KG1 (cell line): Measurements from ENCODE around the gene SHISAL1.

Experiments used
- DNase-seq: peaks from one replicate; lab custom pipeline; 2025; lab: John Stamatoyannopoulos, UW

The SHISAL1 gene

GRCh38 chr22:44277386-44278135, 35.2 kb downstream of the SHISAL1 start:
- DNase-seq = no peak

GRCh38 chr22:44276706-44277356, 35.9 kb downstream of the SHISAL1 start:
- no peak for DNase-seq

GRCh38 chr22:44276041-44276440, 36.7 kb downstream of the SHISAL1 start:
- DNase-seq = no peak

DNA sequence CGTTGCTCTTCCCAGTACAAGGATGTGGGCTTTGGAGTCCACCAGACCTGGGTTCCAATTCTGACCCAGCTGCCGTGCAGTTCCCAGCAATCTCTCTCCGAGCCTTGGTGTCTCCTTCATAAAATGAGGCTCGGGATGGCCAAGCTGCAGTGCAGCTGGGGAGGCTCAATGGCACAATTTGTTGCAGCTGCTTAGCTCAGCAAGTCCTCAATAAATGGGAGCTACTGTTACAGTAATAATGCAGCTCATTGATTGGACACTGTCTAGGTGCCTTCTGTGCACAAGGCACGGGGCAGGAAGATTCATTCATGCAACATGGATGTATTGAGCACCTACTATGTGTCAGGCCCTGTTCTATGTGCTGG, 37.1 kb downstream of the SHISAL1 start:
- no peak for DNase-seq

GRCh38 chr22:44274918-44275630, 37.7 kb downstream of the SHISAL1 start:
- DNase-seq = no peak

GRCh38 chr22:44273175-44273574, 39.6 kb downstream of the SHISAL1 start:
- no peak for DNase-seq

DNA sequence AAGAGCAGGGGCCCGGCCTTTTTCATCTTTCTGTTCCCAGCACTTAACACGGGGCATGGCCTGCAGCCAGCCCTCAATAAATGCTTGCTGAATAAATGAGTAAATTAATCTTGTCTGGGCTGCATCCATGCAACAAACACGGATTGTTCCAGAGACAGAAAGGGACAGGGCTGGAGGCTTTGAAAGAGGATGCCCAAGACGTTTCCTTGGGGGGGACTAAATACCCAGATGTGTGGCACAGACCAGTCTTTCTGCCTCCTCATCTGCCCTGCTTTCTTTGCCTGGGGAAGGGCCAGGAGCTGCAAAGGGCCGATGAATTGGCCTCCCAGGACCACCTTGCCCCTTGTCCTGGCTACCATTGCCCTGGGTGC, 40.4 kb downstream of the SHISAL1 start:
- no peak for DNase-seq

GRCh38 chr22:44271732-44272400, 40.9 kb downstream of the SHISAL1 start:
- no peak for DNase-seq

DNA sequence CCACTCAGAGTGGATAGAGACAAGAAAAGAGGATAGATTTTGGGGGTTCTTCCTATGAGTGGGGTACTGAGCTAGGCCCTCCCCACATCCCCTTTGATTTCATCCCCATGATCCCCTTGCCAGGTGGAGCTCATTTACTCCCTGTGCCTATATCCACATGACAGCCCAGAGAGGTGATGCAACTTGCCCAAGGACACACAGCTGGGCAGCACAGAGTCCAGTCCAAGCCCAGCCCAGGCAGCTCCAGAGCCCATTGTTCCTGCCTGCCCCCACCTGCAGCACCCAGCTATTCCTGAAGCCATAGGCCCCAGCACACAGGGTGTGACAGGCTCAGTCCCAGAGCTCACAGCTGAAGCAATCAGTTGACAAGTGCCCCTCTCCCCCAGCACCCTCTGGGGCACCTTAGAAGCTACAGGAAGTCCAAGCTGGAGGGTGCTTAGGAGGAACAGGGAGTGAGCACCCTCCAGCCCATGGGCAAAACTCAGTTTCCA, 41.7 kb downstream of the SHISAL1 start:
- DNase-seq = no peak

DNA sequence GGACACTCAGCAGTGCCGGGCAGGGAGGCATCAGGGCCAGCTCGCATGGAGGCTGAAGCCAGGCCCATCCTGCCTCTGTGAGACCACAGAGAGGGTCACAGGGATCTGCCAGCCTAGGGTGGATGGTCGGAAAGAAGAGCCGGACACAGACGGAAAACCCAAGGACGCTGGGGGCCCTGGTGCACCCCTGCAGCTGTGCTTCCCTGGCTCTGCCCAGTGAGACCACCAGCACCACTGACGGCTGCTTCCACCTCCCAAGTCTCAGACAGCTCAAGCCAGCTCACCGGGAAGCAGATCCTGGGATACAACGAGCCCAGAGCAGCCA, 42.2 kb downstream of the SHISAL1 start:
- DNase-seq = no peak

DNA sequence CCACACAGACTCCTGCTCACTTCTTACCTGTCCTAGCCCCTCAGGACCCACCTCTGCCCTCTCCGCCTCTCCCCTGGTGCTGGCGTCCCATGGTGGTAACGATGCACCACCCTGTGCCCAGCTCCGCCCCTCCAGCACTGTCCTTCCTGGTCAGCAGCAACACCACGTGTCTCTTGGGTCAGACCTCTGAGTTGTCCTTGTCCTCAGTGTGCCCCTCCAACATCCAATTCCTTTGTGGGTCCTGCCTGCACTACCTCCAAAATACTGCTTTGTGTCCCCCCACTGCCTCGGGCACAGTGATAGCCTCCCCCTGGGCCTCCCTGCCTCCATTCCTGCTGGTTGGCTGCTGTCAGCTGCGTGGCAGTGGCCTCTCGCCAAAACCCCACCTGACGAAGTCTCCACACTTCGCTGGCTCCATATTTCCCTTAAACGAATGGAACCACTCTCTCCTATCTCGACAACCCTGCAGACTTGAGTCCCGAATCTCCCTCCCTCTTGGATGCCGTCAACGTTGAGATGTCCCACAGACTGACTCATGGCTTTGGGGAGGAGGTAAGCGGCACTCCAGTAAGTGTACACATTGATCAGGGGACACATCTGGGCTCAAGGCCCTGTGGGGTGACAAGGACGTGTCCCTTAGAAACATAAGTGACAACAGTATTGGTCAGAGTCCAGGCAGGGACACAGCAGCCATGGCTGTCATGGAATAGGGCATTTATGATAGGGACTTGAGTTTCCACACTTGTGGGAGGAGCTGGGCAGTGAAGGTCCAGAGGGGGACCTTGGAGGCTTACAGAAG, 42.8 kb downstream of the SHISAL1 start:
- no peak for DNase-seq

DNA sequence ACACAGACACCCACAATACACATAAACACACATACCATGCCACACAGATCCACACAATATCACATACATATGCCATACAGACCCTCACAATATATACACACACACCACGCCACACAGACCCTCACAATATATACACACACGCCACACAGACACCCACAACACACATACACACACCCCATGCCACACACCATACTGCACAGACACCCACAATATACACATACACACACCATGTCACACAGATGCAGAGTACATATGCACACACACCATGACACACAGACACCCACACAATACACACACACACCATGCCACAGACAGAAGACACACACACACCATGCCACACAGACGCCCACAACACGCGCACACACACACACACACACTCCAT, 43.6 kb downstream of the SHISAL1 start:
- no peak for DNase-seq

- no peak for DNase-seq
These were observed 44.2 kb downstream of the SHISAL1 start for GRCh38 chr22:44268431-44269116.

DNA sequence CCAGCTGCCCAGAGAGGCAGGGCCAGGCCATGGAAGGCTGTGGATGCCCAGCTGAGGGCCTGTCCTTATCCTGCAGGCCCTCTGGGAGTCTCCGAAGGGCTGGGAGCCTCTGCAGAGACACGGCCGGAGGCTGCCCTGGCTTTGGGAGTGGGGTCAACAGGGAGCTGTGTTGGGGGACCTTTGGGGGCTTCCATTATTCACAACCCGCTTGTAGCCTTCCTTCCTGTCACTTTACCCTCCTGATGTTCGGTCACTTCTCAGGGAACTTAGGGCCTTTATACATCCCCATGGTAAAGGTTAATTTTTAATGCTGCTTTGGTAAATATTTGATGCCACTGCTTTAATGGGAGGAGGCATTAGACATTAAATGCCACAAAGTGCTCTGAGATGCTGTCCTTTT, 44.9 kb downstream of the SHISAL1 start:
- no peak for DNase-seq

GRCh38 chr22:44266796-44267760, 45.7 kb downstream of the SHISAL1 start:
- no peak for DNase-seq

DNA sequence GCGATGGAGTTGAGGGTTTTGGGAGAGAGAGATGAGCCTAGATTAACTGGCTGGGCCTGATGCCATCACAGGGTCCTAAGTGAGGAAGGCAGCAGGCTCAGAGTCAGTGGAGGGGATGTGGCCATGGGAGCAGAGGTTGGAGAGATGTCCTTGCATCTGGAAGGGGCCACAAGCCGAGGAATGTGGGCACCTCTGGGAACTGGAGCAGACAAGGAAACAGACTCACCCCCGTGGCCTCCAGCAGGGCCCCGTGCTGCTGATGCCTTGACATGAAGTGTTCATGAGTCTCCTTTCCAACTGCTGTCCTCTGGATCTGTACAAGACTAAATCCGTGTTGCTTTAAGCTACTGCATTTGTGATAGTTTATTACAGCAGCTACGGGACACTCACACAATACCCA, 49.2 kb downstream of the SHISAL1 start:
- no peak for DNase-seq

- no peak for DNase-seq
These were observed 50.7 kb downstream of the SHISAL1 start for GRCh38 chr22:44261861-44262595.

GRCh38 chr22:44261164-44261860, 51.4 kb downstream of the SHISAL1 start:
- no peak for DNase-seq
